ENCODE measurements around the gene PHLDB2.

The PHLDB2 gene

GRCh38 chr3:111929484-111929883, 70.4 kb downstream of the PHLDB2 start:
- DNase-seq = no peak

- no peak for DNase-seq
Measured at GRCh38 chr3:111932946-111933345, 73.9 kb downstream of the PHLDB2 start.

DNA sequence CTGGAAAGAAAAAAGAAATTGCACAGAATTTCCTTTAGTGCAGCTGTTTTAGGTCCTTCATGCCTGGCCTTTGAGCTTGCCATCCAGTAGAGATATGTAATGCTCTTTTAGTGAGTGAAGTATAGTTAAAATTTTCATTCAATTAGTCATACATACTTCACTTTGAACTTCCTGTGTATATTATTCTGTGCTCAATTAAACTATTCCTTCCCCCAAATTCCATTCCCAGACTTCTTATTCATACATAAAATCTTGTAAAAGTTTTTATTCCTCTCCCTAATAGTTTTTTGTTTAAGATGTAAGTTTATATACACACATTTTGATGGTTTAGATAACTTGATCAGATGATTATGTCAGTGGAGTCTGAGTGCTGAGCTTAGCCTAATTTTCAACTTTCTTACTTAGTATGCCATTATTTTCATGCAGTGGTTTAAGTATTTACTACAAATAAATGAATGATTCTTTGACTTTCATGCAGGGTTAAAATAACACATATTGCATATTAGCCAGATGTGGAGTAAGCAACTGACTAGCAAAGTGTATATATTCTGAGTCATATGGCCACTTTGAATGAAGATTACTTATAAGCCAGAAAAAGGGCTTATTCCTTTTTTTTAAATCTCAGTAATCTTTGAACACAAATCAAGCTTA, 77.3 kb downstream of the PHLDB2 start:
- DNase-seq = no peak

DNA sequence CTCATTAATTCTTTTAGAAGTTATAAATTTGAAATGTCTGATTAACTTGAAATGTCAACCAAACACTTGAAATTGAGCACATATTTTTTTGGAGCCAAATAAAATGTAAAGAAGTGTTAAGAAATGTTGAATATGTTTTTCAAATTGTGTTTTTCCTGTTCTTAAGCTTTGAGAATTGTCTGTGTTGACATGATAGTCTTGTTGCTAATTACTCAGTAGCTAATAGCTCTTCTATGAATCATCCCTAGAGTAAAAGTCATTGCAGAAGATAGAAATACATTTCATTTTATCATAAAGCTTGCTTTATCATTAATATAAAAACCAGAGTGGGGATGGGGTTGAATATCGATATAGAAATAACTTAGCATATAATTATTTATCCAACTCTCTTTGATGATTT, 77.9 kb downstream of the PHLDB2 start:
- no peak for DNase-seq

- DNase-seq = no peak
Measured at GRCh38 chr3:111937871-111938270, 78.8 kb downstream of the PHLDB2 start.

GRCh38 chr3:111939873-111940272, 80.8 kb downstream of the PHLDB2 start:
- DNase-seq = no peak

- DNase-seq = no peak
Measured at GRCh38 chr3:111943533-111943932, 84.5 kb downstream of the PHLDB2 start.

DNA sequence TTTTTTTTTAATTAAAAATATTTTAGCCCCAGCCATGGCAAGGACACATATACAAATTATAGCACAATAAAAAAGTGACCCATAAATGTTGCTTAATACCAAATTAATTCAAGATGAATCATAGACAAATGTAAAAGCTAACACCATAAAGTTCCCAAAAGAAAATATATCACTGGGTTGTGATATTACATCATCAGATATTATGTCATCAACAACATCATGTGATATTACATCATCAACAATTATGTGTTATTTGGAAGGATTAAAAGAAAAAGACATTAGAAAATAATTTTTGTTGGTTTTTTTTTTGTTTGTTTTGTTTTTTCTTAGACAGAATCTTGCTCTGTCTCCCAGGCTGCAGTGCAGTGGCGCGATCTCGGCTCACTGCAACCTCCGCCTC, 85.3 kb downstream of the PHLDB2 start:
- no peak for DNase-seq

- DNase-seq = no peak
Measured at GRCh38 chr3:111947231-111947630, 88.2 kb downstream of the PHLDB2 start.

DNA sequence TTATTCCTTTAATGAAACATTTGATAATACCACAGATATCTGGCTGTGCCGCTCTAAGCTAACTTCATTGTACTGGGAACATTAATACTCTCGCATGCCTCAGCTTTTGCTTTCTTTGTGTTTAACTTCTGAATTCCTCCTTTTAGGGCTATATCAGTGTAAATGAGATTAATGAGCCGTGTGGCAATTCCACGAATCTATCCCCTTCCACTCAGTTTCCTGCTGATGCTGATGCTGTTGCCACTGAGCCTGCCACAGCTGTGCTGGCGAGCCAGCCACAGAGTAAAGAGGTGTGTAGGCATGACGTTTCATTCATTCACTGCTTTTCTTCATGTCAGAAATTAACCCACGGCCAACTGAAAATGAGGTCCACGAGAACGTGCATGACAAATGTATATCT, 89.7 kb downstream of the PHLDB2 start:
- DNase-seq = no peak

GRCh38 chr3:111949712-111950111, 90.6 kb downstream of the PHLDB2 start:
- DNase-seq = no peak

GRCh38 chr3:111951032-111951431, 92.0 kb downstream of the PHLDB2 start:
- DNase-seq = no peak

DNA sequence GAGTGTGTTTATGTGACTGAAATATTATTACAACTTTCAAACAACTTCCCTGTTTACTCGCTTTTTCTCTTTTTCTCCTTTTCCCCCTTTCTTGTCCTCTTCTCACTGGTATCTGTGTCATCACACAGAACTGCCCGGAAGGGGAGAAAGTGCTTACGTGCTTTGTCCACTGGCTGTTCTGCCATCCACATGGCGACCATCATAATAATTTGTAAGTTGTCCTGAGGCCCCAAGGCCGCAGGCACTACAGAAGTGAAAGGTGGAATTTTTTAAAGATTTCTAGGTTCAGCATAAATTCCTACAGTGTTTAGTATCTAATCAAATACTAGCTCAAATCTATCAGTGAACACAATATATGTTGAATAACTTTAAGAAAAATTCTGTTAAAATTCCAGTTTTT, 93.0 kb downstream of the PHLDB2 start:
- no peak for DNase-seq

- DNase-seq = no peak
Measured at GRCh38 chr3:111952866-111953450, 93.9 kb downstream of the PHLDB2 start.

- no peak for DNase-seq
Measured at GRCh38 chr3:111954228-111954990, 95.3 kb downstream of the PHLDB2 start.

- DNase-seq = no peak
Measured at GRCh38 chr3:111955876-111956275, 96.8 kb downstream of the PHLDB2 start.

DNA sequence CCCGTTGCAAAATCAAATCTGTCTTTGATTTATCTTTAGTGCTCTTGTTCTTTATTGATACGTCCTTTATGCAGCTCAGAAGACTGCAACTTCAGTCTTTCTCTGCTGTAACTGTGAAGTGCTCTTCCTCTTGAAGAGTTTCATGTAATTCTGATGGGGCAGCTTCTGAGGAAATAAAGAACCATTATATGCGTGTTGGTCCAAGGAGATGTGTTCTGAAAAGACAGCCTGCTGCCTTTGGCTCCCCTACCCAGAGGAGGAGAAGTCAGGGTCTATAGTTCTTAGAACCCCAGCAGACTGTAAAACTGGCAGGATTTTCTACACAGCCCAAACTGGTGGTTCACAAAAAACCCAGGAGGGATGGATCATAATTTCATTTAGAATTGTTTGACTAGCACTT, 97.4 kb downstream of the PHLDB2 start:
- no peak for DNase-seq

GRCh38 chr3:111956995-111957734, 98.1 kb downstream of the PHLDB2 start:
- no peak for DNase-seq

GRCh38 chr3:111961461-111962164, 102.5 kb downstream of the PHLDB2 start:
- no peak for DNase-seq

- no peak for DNase-seq
Measured at GRCh38 chr3:111963424-111963823, 104.4 kb downstream of the PHLDB2 start.

- no peak for DNase-seq
Measured at GRCh38 chr3:111965484-111965883, 106.4 kb downstream of the PHLDB2 start.

DNA sequence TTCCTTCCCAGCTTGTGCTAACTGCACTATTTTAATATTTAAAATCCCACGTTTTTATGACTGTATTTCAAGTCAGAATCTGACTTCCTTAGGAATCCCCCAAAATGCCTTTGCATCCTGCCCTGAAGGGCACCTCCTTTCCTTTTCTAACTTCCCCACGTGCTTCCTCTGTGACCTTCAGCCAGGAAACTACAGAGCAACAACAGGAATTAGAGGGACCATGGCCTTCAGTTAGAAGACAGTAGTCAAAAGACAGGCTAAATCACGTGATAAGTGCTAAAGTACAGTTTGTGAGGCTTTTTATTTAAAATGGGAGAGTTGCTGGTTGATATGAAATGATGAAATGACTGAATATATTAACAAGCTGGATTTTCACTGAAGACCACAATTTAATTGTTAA, 108.0 kb downstream of the PHLDB2 start:
- DNase-seq = no peak

Data from NCI-H1436 treated with DMSO at 0.1 percent for 48 hours (cell line).